Measurements from ENCODE around the gene CBL.

- TF ChIP-seq CTCF (IDR thresholded peaks at IDR 0.05), result no peak
- TF ChIP-seq POLR2A (IDR thresholded peaks at IDR 0.05), result no peak
Measured at GRCh38 chr11:119198925-119199324, 7.2 kb upstream of the CBL start.
